Measurements from ENCODE around the gene TMEM135.
A peak's percentile ranks its signal among the peaks of the same experiment; 100 is the strongest.
"Not testable (repeated sequence)": the region's sequence is repeated elsewhere in the genome, so short reads cannot be mapped to it uniquely, and the experiment has no call there.

Gene TMEM135

GRCh38 chr11:87097582-87097981 lies 59.8 kb downstream of the TMEM135 start:
- H3K4me3 ChIP-seq (ENCODE audit: low read depth, low read length) = no peak overlapping the region
- peak; percentile 69 for DNase-seq (ENCODE audit: low read depth)
- TF ChIP-seq CTCF (conservative IDR thresholded peaks at IDR 0.05; ENCODE audit: low read depth, low read length) = peak; percentile 84

GRCh38 chr11:87101956-87102580 lies 64.3 kb downstream of the TMEM135 start:
- no peak for DNase-seq (ENCODE audit: low read depth)
- no peak for TF ChIP-seq CTCF (conservative IDR thresholded peaks at IDR 0.05; ENCODE audit: low read depth, low read length)
- H3K4me3 ChIP-seq (ENCODE audit: low read depth, low read length) = no peak overlapping the region

- peak; percentile 50 for DNase-seq (ENCODE audit: low read depth)
- H3K4me3 ChIP-seq (ENCODE audit: low read depth, low read length) = not testable (repeated sequence)
Observed at GRCh38 chr11:87105826-87106225, 68.1 kb downstream of the TMEM135 start.

- H3K4me3 ChIP-seq (ENCODE audit: low read depth, low read length); DNase-seq (ENCODE audit: low read depth): not testable (repeated sequence)
Observed at GRCh38 chr11:87107379-87107778, 69.6 kb downstream of the TMEM135 start.

- TF ChIP-seq CTCF (conservative IDR thresholded peaks at IDR 0.05; ENCODE audit: low read depth, low read length) = no peak
- H3K4me3 ChIP-seq (ENCODE audit: low read depth, low read length) = no peak overlapping the region
- no peak for DNase-seq (ENCODE audit: low read depth)
Observed at GRCh38 chr11:87110443-87111131, 72.9 kb downstream of the TMEM135 start.

GRCh38 chr11:87114093-87114492 lies 76.4 kb downstream of the TMEM135 start:
- no peak for TF ChIP-seq CTCF (conservative IDR thresholded peaks at IDR 0.05; ENCODE audit: low read depth, low read length)
- no peak overlapping the region for H3K4me3 ChIP-seq (ENCODE audit: low read depth, low read length)
- DNase-seq (ENCODE audit: low read depth) = peak; percentile 73

- DNase-seq (ENCODE audit: low read depth) = no peak
- no peak for TF ChIP-seq CTCF (conservative IDR thresholded peaks at IDR 0.05; ENCODE audit: low read depth, low read length)
- H3K4me3 ChIP-seq (ENCODE audit: low read depth, low read length) = no peak overlapping the region
Observed at GRCh38 chr11:87116185-87116584, 78.5 kb downstream of the TMEM135 start.

GRCh38 chr11:87120937-87121336 lies 83.2 kb downstream of the TMEM135 start:
- no peak overlapping the region for H3K4me3 ChIP-seq (ENCODE audit: low read depth, low read length)
- no peak for TF ChIP-seq CTCF (conservative IDR thresholded peaks at IDR 0.05; ENCODE audit: low read depth, low read length)
- no peak for DNase-seq (ENCODE audit: low read depth)

Measured in choroid plexus epithelial cell (primary cell).